GM12865 (cell line): Measurements from ENCODE around the gene NAP1L1.

Source experiments
- DNase-seq: peaks from one replicate; pipeline ENCODE4 v3.0.0; 2010; ENCODE audit warnings: low read depth
- H3K4me3 ChIP-seq: 2 replicates; pipeline ENCODE4 v1.5.1; 2011; ENCODE audit warnings: mild to moderate bottlenecking, low read depth, low read length, control low read depth
- TF ChIP-seq, protein P1 (sequence below): IDR thresholded peaks from 2 replicates; pipeline ENCODE4 v1.5.1; 2011; ENCODE audit warnings: low read length, control low read depth, low read depth, inconsistent platforms; ENCODE audit not compliant: insufficient read depth; ENCODE audit errors: missing control alignments

The NAP1L1 gene

DNA sequence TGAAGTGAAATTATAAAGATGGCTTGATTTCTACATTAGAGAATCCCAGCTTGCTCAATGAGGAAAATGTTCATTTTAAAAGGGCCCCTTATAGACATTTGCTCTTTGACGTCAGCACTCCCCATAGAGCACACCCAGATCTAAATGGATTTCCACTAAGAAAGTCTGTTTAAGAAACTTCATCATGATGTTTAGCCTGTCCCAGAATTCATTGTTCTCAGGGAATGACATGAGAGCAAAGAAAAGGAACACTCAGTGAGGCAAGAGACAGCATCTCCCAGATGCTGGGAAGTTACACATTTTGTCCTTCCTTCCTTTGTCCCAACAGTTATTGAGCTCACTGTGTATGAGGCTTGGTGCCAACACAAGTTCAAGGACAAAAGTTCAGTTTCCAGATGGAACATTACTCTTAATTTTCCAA lies 57.8 kb downstream of the NAP1L1 start:
- no peak for DNase-seq
- TF ChIP-seq, protein P1, sequence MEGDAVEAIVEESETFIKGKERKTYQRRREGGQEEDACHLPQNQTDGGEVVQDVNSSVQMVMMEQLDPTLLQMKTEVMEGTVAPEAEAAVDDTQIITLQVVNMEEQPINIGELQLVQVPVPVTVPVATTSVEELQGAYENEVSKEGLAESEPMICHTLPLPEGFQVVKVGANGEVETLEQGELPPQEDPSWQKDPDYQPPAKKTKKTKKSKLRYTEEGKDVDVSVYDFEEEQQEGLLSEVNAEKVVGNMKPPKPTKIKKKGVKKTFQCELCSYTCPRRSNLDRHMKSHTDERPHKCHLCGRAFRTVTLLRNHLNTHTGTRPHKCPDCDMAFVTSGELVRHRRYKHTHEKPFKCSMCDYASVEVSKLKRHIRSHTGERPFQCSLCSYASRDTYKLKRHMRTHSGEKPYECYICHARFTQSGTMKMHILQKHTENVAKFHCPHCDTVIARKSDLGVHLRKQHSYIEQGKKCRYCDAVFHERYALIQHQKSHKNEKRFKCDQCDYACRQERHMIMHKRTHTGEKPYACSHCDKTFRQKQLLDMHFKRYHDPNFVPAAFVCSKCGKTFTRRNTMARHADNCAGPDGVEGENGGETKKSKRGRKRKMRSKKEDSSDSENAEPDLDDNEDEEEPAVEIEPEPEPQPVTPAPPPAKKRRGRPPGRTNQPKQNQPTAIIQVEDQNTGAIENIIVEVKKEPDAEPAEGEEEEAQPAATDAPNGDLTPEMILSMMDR, result no peak
- no peak overlapping the region for H3K4me3 ChIP-seq

DNA sequence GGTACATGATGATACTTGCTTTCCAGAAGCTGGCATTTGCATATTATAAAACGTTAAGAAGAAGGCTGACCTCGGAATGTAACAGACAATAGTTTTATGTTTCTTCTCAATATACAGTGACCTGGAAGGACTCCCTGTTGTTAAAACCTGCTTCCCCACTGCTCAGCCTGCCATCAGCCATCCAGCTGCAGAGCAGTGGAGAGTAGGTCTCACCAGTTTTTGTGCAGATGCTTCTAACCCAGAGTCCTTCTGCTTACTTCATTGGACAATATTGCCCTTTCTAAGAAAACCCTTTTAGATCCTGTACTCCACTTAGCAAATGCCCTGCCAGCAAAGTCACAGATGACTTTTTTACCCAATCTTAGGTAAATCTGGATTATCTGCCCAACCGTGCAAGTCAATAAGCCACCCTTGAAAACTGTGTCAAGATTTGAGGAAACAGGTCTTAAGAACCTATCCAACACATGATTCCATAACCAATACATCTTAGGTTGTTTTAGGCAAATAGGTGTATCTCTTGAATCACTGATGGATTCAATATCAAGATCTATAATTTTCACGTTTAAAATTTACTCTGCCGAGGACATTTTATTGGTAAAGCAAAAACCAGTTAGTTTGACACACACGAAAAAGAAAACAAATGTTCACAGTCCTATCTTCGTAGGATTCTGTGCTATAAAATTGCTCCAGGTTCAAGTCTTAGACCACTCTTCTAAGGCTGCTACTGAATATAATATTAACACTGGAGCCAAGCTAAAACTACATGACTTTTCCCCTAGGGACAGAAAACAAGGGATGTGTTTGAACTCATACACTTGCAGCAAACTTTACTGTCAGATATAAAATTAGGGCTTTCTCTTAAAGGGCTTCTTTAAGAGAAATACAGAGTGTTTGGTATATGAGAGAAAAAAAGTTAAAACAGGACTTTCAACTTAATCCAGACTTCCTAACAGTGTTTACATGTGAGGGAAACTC lies 58.6 kb downstream of the NAP1L1 start:
- TF ChIP-seq, protein P1, result no peak
- no peak for DNase-seq
- no peak overlapping the region for H3K4me3 ChIP-seq

DNA sequence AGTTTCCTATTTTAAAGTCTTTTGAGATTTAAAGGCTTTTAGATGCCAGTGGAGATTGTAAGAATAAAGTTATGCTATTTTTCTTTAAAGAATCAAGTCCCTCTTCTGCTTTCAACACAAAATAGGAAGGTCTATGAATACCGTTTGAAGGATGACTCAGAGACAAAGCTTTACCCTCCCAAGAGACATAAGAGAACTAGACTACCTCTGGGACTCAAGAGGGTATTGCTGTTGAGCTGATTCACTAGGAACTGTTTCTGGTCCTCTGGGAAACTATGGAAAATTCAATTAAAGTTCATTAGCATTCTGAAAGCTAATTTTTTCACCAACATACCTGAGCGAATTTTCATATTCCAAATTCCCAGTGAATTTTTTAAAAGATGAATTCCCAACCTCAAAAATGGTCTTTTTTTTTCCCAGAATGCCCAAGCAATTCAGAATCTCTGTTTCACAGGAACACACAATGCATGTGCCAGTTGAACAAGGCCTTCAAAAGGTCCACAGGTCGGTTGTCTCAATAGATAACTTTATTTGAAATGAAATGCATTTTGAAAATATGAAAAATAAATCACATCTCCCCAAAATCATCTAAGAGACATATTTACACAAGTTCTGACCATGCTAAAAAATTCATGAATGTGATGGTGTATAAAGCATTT lies 59.4 kb downstream of the NAP1L1 start:
- DNase-seq, result no peak
- TF ChIP-seq, protein P1, result no peak
- no peak overlapping the region for H3K4me3 ChIP-seq

DNA sequence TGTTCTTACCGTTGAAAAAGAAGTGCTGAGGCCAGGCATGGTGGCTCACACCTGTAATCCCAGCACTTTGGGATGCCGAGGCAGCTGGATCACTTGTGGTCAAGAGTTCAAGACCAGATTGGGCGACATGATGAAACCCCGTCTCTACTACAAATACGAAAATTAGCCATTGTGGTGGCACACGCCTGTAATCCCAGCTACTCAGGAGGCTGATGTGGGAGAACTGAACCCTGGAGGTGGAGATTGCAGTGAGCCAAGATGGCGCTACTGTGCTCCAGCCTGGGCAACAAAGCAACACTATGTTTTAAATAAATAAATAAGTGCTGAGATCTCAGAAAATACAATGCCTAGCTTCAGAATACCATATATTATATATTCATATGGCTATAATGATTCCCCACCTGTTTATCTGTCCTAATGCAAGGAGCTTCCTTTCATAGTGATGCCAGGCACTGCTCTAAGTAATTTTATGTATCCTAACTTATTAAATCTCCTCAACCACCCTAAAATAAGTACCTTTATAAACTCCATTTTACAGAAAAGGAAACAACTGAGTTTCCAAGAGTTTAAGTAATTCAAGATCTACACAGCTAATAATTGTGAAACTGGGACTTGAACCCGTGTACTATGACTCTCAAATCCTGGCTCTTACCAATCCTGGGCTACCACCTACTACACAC lies 60.2 kb downstream of the NAP1L1 start:
- DNase-seq, result no peak
- TF ChIP-seq, protein P1, result no peak
- H3K4me3 ChIP-seq, result no peak overlapping the region

DNA sequence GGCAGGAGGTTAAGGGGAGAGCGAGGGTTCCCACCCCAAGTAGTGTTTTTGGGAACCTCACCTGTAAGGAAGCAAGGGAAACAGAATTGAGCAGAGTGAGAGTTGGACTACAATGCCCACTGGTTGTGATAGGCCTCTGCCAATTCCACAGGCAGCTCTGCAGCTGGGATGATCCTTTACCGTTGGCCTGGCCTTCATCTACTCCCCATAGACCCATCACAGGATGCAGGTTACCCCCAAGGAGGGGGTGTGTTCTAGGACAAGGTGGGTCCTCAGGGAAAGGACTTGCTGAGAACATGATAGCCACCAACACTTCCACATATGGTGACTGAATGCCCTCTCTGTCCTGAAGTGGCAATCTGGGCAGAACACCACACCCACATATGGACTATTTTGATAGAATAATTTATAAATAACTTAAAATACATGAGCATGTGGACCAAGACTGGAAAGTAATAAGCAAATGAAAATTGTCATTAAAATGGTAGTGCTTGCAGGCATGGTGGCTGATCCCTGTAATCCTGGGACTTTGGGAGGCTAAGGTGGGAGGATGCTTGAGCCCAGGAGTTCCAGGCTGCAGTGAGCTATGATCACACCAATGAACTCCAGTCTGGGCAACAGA lies 61.3 kb downstream of the NAP1L1 start:
- no peak overlapping the region for H3K4me3 ChIP-seq
- TF ChIP-seq, protein P1, result no peak
- no peak for DNase-seq

DNA sequence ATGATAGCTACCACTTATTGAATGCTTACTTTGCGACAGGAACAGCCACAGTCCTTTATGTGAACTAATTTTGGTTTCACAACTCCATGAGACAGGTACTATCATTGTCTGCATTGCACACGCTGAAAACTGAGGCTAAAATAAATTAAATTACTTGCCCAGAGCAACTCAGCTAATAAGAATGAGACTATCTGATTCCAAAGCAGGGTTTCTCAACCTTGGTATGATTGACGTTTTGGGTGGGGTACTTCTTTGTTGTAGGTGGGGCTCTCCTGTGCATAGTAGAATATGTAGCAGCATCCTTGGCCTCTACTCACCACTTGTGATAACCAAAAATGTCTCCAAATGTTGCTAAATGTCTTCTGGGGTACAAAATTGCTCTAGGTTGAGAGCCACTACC lies 62.0 kb downstream of the NAP1L1 start:
- H3K4me3 ChIP-seq, result no peak overlapping the region
- TF ChIP-seq, protein P1, result no peak
- DNase-seq, result no peak
